K562 (cell line): ENCODE measurements around the gene ADI1. TPM values are rescaled to one million over a fixed set of nuclear protein-coding genes. Genes with fewer than 3 reads are reported as not detected.

Source experiments
- ATF3 ChIP-seq, 2 experiments: fragments of 450-650 bp in 1 of 2; sonication (generic) in 1 of 2; formaldehyde crosslinking in 1 of 2; IDR thresholded peaks in 1 of 2; conservative IDR thresholded peaks in 1 of 2; 2 replicates each; pipeline versions ENCODE4 v1.6.1 to v1.8.1; 2016 to 2023; ENCODE audit warnings: mild to moderate bottlenecking in 2 of 2, moderate library complexity in 2 of 2, inconsistent platforms in 1 of 2, missing genetic modification reagents in 1 of 2
- ESRRA ChIP-seq: fragments of 450-650 bp; IDR thresholded peaks from 2 replicates; pipeline ENCODE4 v1.6.1; 2014; ENCODE audit warnings: low read depth, mild to moderate bottlenecking, moderate library complexity, borderline replicate concordance
- ETV5 ChIP-seq: sonication (generic); formaldehyde crosslinking; IDR thresholded peaks from 2 replicates; pipeline ENCODE4 v1.4.0; 2020; ENCODE audit warnings: low read depth, mild to moderate bottlenecking, missing genetic modification reagents
- HDAC8 ChIP-seq: fragments of 450-650 bp; IDR thresholded peaks from 2 replicates; pipeline ENCODE4 v1.6.1; 2016; ENCODE audit warnings: mild to moderate bottlenecking, missing genetic modification characterization, moderate library complexity, missing compliant biosample characterization
- HMBOX1 ChIP-seq: sonication (generic); IDR thresholded peaks from 2 replicates; pipeline ENCODE4 v1.6.1; 2016
- MXD1 ChIP-seq: fragments of 250-450 bp; sonication (Bioruptor Pico); IDR thresholded peaks from 2 replicates; pipeline ENCODE4 v1.8.0; 2021; ENCODE audit warnings: borderline replicate concordance, mild to moderate bottlenecking, moderate library complexity; ENCODE audit not compliant: poor library complexity, severe bottlenecking
- MYC ChIP-seq, 2 experiments: fragments of 250-450 bp in 1 of 2; sonication (Bioruptor Pico) in 1 of 2; IDR thresholded peaks; 2 replicates each; pipeline versions ENCODE4 v1.5.1 to v1.6.1; 2012 to 2021; ENCODE audit warnings: low read depth in 2 of 2, borderline replicate concordance in 1 of 2, improper control_type of control experiment in 1 of 2, low read length in 1 of 2, mild to moderate bottlenecking in 1 of 2, moderate library complexity in 1 of 2
- PHF8 ChIP-seq: fragments of 200-600 bp; sonication (generic); IDR thresholded peaks from 2 replicates; pipeline ENCODE4 v1.6.1; 2012; ENCODE audit warnings: mixed run types, mild to moderate bottlenecking, inconsistent platforms, low read length, moderate library complexity, borderline replicate concordance
- PTTG1 ChIP-seq: fragments of 450-650 bp; IDR thresholded peaks from 2 replicates; pipeline ENCODE4 v1.6.1; 2016; ENCODE audit warnings: low read depth, mild to moderate bottlenecking, missing genetic modification characterization, missing compliant biosample characterization
- REST ChIP-seq, 2 experiments: fragments of 450-650 bp; formaldehyde crosslinking in 1 of 2; IDR thresholded peaks; 2 replicates each; pipeline versions ENCODE4 v1.4.0 to v1.6.1; 2014 to 2020; ENCODE audit warnings: mild to moderate bottlenecking in 2 of 2, borderline replicate concordance in 1 of 2, low read depth in 1 of 2
- SIN3B ChIP-seq: fragments of 450-650 bp; IDR thresholded peaks from 2 replicates; pipeline ENCODE4 v1.6.1; 2017; ENCODE audit warnings: low read depth, mild to moderate bottlenecking, moderate library complexity
- USF2 ChIP-seq: sonication (generic); formaldehyde crosslinking; IDR thresholded peaks from 2 replicates; pipeline ENCODE4 v1.5.0; 2020; ENCODE audit warnings: missing genetic modification reagents
- polyA plus RNA-seq, 8 experiments: library from polyadenylated mRNA; depleted of rRNA in 4 of 8; stranded (reverse) in 5 of 8; unstranded in 3 of 8; fragments of >200 nt; fragmentation: Nextera tagmentation in 2 of 8; fragmentation: Illumina TruSeq in 1 of 8; extraction: Ambion mirVana in 2 of 8; extraction: Trizol in 1 of 8; gene quantifications; 2 replicates each; pipeline versions ENCODE4 v1.2.1 to v1.2.3, GENCODE V29; 2011 to 2014; ENCODE audit warnings: inconsistent platforms in 1 of 8, missing spikeins in 1 of 8
- total RNA-seq, 7 experiments: library from RNA; depleted of rRNA in 6 of 7; stranded (reverse); fragments of >200 nt in 6 of 7; fragmentation: Illumina TruSeq in 2 of 7; extraction: Trizol in 2 of 7; gene quantifications; 2 replicates each; pipeline versions ENCODE4 v1.2.1 to v1.2.3, GENCODE V29; 2011 to 2021; ENCODE audit warnings: low replicate concordance in 1 of 7

Gene ADI1
- total and polyA plus RNA-seq, 9 of the 15 experiments (the other 6 are each of a cell fraction or from before 2014, with no cell fraction given), result 6.1 to 51.0 (median 27.1) TPM

GRCh38 chr2:3558205-3559014, 39.1 kb upstream of the ADI1 start, which contains the start of gene RNASEH1 (continued):
- TF ChIP-seq MXD1 (CRISPR knock-in tag), result peak; percentile 92
- TF ChIP-seq MYC (IDR thresholded peaks at IDR 0.05; ENCODE audit: low read depth, low read length), result peak; percentile 89
- peak; percentile 51; the same call in 1 of the 2 replicates for TF ChIP-seq MYC (CRISPR knock-in tag; IDR thresholded peaks at IDR 0.05; ENCODE audit: borderline replicate concordance, low read depth)
- peak; percentile 69; the same call in 1 of the 2 replicates for TF ChIP-seq ATF3 (IDR thresholded peaks at IDR 0.05)
- 0 out of 2 replicates have a peak, but pooled peaks have one; percentile 83 for TF ChIP-seq ATF3 (CRISPR knock-in tag; conservative IDR thresholded peaks at IDR 0.05)
- TF ChIP-seq USF2, result 0 out of 2 replicates have a peak, but pooled peaks have one; percentile 31
- 0 out of 2 replicates have a peak, but pooled peaks have one; percentile 3 for TF ChIP-seq REST (IDR thresholded peaks at IDR 0.05; ENCODE audit: borderline replicate concordance)
- TF ChIP-seq REST (CRISPR knock-in tag; IDR thresholded peaks at IDR 0.05; ENCODE audit: low read depth), result no peak
- peak; percentile 82 for TF ChIP-seq ESRRA
- TF ChIP-seq ETV5 (CRISPR knock-in tag), result peak; percentile 73
- TF ChIP-seq SIN3B, result peak; percentile 93
- TF ChIP-seq PTTG1, result no peak
- TF ChIP-seq PHF8, result peak; percentile 98
- no peak for TF ChIP-seq HDAC8 (tag)
- peak; percentile 47; the same call in 1 of the 2 replicates for TF ChIP-seq HMBOX1
